ENCODE measurements around the gene LAMB2.

The LAMB2 gene

GRCh38 chr3:49121132-49121736 lies 11.6 kb downstream of the LAMB2 start:
- TF ChIP-seq CTCF (IDR thresholded peaks at IDR 0.05; ENCODE audit: borderline replicate concordance, insufficient read depth, low read depth, low read length) = no peak
- peak overlapping the region; percentile 93 for H3K4me3 ChIP-seq (ENCODE audit: low read depth, low read length)

GRCh38 chr3:49120438-49121131 lies 12.3 kb downstream of the LAMB2 start, which contains the start of gene USP19:
Gene USP19, minus strand, starts transcription at chr3:49120823. Its CDS starts 1,678 bp downstream, at chr3:49119145.
- H3K4me3 ChIP-seq (ENCODE audit: low read depth, low read length) = peak within 1 kb of the TSS; percentile 93
- no peak for TF ChIP-seq CTCF (IDR thresholded peaks at IDR 0.05; ENCODE audit: borderline replicate concordance, insufficient read depth, low read depth, low read length)

GRCh38 chr3:49120096-49120437 lies 12.8 kb downstream of the LAMB2 start:
- peak overlapping the region; percentile 93 for H3K4me3 ChIP-seq (ENCODE audit: low read depth, low read length)
- TF ChIP-seq CTCF (IDR thresholded peaks at IDR 0.05; ENCODE audit: borderline replicate concordance, insufficient read depth, low read depth, low read length) = no peak

- TF ChIP-seq CTCF (IDR thresholded peaks at IDR 0.05; ENCODE audit: borderline replicate concordance, insufficient read depth, low read depth, low read length) = no peak
- peak overlapping the region; percentile 93 for H3K4me3 ChIP-seq (ENCODE audit: low read depth, low read length)
Observed at GRCh38 chr3:49119439-49119838, 13.4 kb downstream of the LAMB2 start.

- H3K4me3 ChIP-seq (ENCODE audit: low read depth, low read length) = no peak overlapping the region
- no peak for TF ChIP-seq CTCF (IDR thresholded peaks at IDR 0.05; ENCODE audit: borderline replicate concordance, insufficient read depth, low read depth, low read length)
Observed at GRCh38 chr3:49119036-49119435, 13.8 kb downstream of the LAMB2 start.

GRCh38 chr3:49112262-49112661 lies 20.6 kb downstream of the LAMB2 start:
- H3K4me3 ChIP-seq (ENCODE audit: low read depth, low read length) = no peak overlapping the region
- TF ChIP-seq CTCF (IDR thresholded peaks at IDR 0.05; ENCODE audit: borderline replicate concordance, insufficient read depth, low read depth, low read length) = no peak

GRCh38 chr3:49111347-49111746 lies 21.5 kb downstream of the LAMB2 start:
- TF ChIP-seq CTCF (IDR thresholded peaks at IDR 0.05; ENCODE audit: borderline replicate concordance, insufficient read depth, low read depth, low read length) = no peak
- H3K4me3 ChIP-seq (ENCODE audit: low read depth, low read length) = no peak overlapping the region
